Keratinocyte (primary cell): ENCODE results near the gene SEPTIN5. TPM values are rescaled to one million over a fixed set of nuclear protein-coding genes. Genes with fewer than 3 reads are reported as not detected.

Experiments
- DNase-seq: peaks from one replicate; pipeline ENCODE4 v3.0.0-alpha.2; 2011; ENCODE audit warnings: low read depth, missing footprints, low spot score
- FAIRE-seq: peaks from 2 replicates; lab custom pipeline; 2011; peaks lifted over from hg19 to GRCh38; lab: Jason Lieb, UNC
- H2AFZ ChIP-seq: 2 replicates; pipeline ENCODE4 v1.6.0; 2012; ENCODE audit warnings: low read length, control low read depth, inconsistent platforms; ENCODE audit not compliant: control insufficient read depth
- H3K27ac ChIP-seq: 2 replicates; pipeline ENCODE4 v1.5.1; 2011; ENCODE audit warnings: low read length; ENCODE audit not compliant: control insufficient read depth, insufficient read depth
- H3K27me3 ChIP-seq: 3 replicates; pipeline ENCODE4 v1.6.0; 2011; ENCODE audit warnings: low read length; ENCODE audit not compliant: control insufficient read depth, insufficient read depth; ENCODE audit errors: extremely low read depth
- H3K36me3 ChIP-seq, 2 experiments: 2 replicates in 1 of 2; 3 replicates in 1 of 2; pipeline ENCODE4 v1.5.1; 2011; ENCODE audit warnings: low read length in 2 of 2, mild to moderate bottlenecking in 1 of 2; ENCODE audit not compliant: control insufficient read depth in 2 of 2, insufficient read depth in 2 of 2; ENCODE audit errors: extremely low read depth in 1 of 2
- H3K4me1 ChIP-seq: 3 replicates; pipeline ENCODE4 v1.5.1; 2011; ENCODE audit warnings: low read length; ENCODE audit not compliant: control insufficient read depth, insufficient read depth; ENCODE audit errors: extremely low read depth
- H3K4me2 ChIP-seq: 3 replicates; pipeline ENCODE4 v1.6.0; 2011; ENCODE audit warnings: low read depth, low read length; ENCODE audit not compliant: control insufficient read depth, insufficient read depth; ENCODE audit errors: extremely low read depth
- H3K4me3 ChIP-seq, 3 experiments: fragments of 200-600 bp in 1 of 3; sonication (generic) in 1 of 3; 2 replicates in 2 of 3; 3 replicates in 1 of 3; pipeline ENCODE4 v1.5.1; 2011 to 2016; ENCODE audit warnings: low read length in 3 of 3, mild to moderate bottlenecking in 3 of 3, control low read depth in 2 of 3, inconsistent platforms in 1 of 3, low read depth in 1 of 3, mixed read lengths in 1 of 3, mixed run types in 1 of 3, moderate library complexity in 1 of 3; ENCODE audit not compliant: control insufficient read depth in 2 of 3, insufficient read depth in 2 of 3; ENCODE audit errors: extremely low read depth in 1 of 3
- H3K79me2 ChIP-seq: 2 replicates; pipeline ENCODE4 v1.6.0; 2012; ENCODE audit warnings: low read length; ENCODE audit not compliant: control insufficient read depth, insufficient read depth
- H3K9ac ChIP-seq: 3 replicates; pipeline ENCODE4 v1.6.0; 2011; ENCODE audit warnings: low read length; ENCODE audit not compliant: control insufficient read depth, insufficient read depth; ENCODE audit errors: extremely low read depth
- H3K9me1 ChIP-seq: 3 replicates; pipeline ENCODE4 v1.6.0; 2011; ENCODE audit warnings: low read length; ENCODE audit not compliant: control insufficient read depth, insufficient read depth; ENCODE audit errors: extremely low read depth
- H3K9me3 ChIP-seq: 2 replicates; pipeline ENCODE4 v1.5.1; 2012; ENCODE audit warnings: low read depth, low read length; ENCODE audit not compliant: control insufficient read depth
- H4K20me1 ChIP-seq: 3 replicates; pipeline ENCODE4 v1.6.0; 2011; ENCODE audit warnings: low read length; ENCODE audit not compliant: control insufficient read depth, insufficient read depth; ENCODE audit errors: extremely low read depth
- CTCF ChIP-seq, 3 experiments: IDR thresholded peaks in 1 of 3; conservative IDR thresholded peaks in 1 of 3; optimal IDR thresholded peaks in 1 of 3; 2 replicates in 2 of 3; 3 replicates in 1 of 3; pipeline versions ENCODE3 to v1.5.1; 2011; ENCODE audit warnings: low read length in 3 of 3, mild to moderate bottlenecking in 3 of 3, moderate library complexity in 2 of 3, control low read depth in 1 of 3, inconsistent platforms in 1 of 3; ENCODE audit not compliant: insufficient read depth in 2 of 3; ENCODE audit errors: extremely low read depth in 1 of 3
- EZH2 ChIP-seq: IDR thresholded peaks from one replicate; pipeline ENCODE4 v1.6.1; 2012; ENCODE audit warnings: inconsistent platforms, mild to moderate bottlenecking, low read length, moderate library complexity
- dilution Hi-C: fragments of 300-500 bp; cut with MboI; formaldehyde crosslinking; loops from one replicate; pipeline ENCODE4 v1.7.0; 2020; ENCODE audit warnings: low sequenced_read_pairs; ENCODE audit not compliant: extremely low pct_ligation_motif_present
- polyA plus RNA-seq, 5 experiments: library from polyadenylated mRNA; depleted of rRNA in 3 of 5; stranded (reverse) in 3 of 5; stranded (forward) in 1 of 5; unstranded in 1 of 5; fragments of >200 nt; gene quantifications; 1 replicate in 1 of 5; 2 replicates in 3 of 5; 3 replicates in 1 of 5; pipeline versions ENCODE4 v1.2.1 to v1.2.3, GENCODE V29; 2011 to 2012; ENCODE audit warnings: missing spikeins in 2 of 5, low read depth in 1 of 5, low replicate concordance in 1 of 5

The SEPTIN5 gene
- polyA plus RNA-seq, 1 donor (not counting 4 experiments of a cell fraction or from before 2014, with no cell fraction given), result 2.2 TPM

- no peak overlapping the region for H3K4me2 ChIP-seq
- DNase-seq, result no peak
These were observed 48.3 kb upstream of the SEPTIN5 start for GRCh38 chr22:19665784-19666672.

GRCh38 chr22:19666673-19667593, 47.4 kb upstream of the SEPTIN5 start:
- Histone ChIP-seq H4K20me1 (no peaks in the 10 kb centered on the region), H3K4me3 (no peak overlapping the region), H3K27ac (no peak overlapping the region), H3K9me3 (no peaks in the 10 kb centered on the region), H3K9ac (no peak overlapping the region), H3K4me2 (no peak overlapping the region), H3K9me1 (no peaks in the 10 kb centered on the region), H3K4me1 (no peaks in the 10 kb centered on the region), H2AFZ (no peak overlapping the region), H3K36me3 (no peaks in the 10 kb centered on the region), H3K79me2 (no peaks in the 10 kb centered on the region), H3K27me3 (peaks cover 17% of the 10 kb centered on the region)
- dilution Hi-C loops, result no loop called here
- FAIRE-seq (no peak), DNase-seq (no peak)
- TF ChIP-seq EZH2 (no peak), CTCF (optimal IDR thresholded peaks at IDR 0.05 in 1 of 3, IDR thresholded peaks at IDR 0.05 in 1 of 3, conservative IDR thresholded peaks at IDR 0.05 in 1 of 3; ENCODE audit: extremely low read depth in 1 of 3, insufficient read depth in 2 of 3, low read length in 3 of 3) (no peak)

More at GRCh38 chr22:19665784-19666672, 48.3 kb upstream of the SEPTIN5 start:
- no peaks in the 10 kb centered on the region for H4K20me1 ChIP-seq
- no peaks in the 10 kb centered on the region for H3K36me3 ChIP-seq
- no peaks in the 10 kb centered on the region for H3K9me1 ChIP-seq
- H3K27me3 ChIP-seq, result peaks cover 11% of the 10 kb centered on the region
- no peak for FAIRE-seq
- no peak overlapping the region for H3K27ac ChIP-seq
- H3K79me2 ChIP-seq, result no peaks in the 10 kb centered on the region
- H2AFZ ChIP-seq, result no peak overlapping the region
- H3K9ac ChIP-seq, result no peak overlapping the region
- H3K9me3 ChIP-seq, result no peaks in the 10 kb centered on the region
- dilution Hi-C loops, result no loop called here
- H3K4me1 ChIP-seq, result no peaks in the 10 kb centered on the region
- H3K4me3 ChIP-seq, result no peak overlapping the region
- TF ChIP-seq CTCF (optimal IDR thresholded peaks at IDR 0.05 in 1 of 3, IDR thresholded peaks at IDR 0.05 in 1 of 3, conservative IDR thresholded peaks at IDR 0.05 in 1 of 3; ENCODE audit: extremely low read depth in 1 of 3, insufficient read depth in 2 of 3, low read length in 3 of 3) (no peak), EZH2 (no peak)
